NCI-H2107 treated with DMSO at 0.1 percent for 48 hours (cell line): Measurements from ENCODE around the gene KCNQ1.

Experiments used
- DNase-seq: peaks from one replicate; lab custom pipeline; 2025; ENCODE audit not compliant: unreplicated experiment; lab: John Stamatoyannopoulos, UW

The KCNQ1 gene

DNA sequence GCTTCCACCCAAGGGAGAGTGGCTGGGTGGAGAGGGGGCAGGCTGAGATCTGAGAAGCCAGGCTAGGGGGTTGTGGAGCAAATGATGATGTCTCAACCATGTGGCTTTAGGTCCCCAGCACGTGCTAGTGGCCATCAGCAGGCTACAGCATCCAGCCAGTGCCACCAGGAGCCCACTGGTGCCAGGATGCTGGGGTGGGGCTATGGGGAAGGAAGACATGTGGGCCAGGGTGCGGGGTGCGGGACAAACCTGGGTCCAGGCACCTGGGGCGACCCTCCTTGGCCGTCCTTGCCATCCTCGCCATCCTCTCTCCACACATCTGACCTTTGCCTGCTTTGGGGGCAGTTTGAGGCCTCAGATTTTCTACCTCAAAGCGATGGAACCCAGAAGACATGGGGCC is 104.3 kb downstream of the KCNQ1 start:
- no peak for DNase-seq

DNA sequence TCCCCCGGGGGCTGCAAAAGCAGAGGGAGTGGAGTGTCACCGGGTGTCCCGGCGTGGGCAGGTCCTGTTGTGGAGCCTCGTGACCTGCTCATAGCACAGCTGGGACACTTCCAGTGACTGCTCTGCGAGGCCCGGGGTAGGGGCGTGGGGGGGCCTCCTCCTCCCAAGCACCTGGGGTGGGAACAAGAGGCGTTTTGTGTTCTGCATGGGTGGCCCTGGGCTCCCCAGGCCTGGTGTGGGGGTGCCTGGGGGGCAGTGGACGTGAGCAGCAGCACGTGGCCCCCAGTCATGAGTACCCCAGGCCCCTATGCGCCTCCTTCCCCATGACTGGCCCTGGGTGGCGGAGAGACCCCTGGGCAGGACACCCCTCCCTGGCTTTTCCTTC is 104.7 kb downstream of the KCNQ1 start:
- no peak for DNase-seq

DNA sequence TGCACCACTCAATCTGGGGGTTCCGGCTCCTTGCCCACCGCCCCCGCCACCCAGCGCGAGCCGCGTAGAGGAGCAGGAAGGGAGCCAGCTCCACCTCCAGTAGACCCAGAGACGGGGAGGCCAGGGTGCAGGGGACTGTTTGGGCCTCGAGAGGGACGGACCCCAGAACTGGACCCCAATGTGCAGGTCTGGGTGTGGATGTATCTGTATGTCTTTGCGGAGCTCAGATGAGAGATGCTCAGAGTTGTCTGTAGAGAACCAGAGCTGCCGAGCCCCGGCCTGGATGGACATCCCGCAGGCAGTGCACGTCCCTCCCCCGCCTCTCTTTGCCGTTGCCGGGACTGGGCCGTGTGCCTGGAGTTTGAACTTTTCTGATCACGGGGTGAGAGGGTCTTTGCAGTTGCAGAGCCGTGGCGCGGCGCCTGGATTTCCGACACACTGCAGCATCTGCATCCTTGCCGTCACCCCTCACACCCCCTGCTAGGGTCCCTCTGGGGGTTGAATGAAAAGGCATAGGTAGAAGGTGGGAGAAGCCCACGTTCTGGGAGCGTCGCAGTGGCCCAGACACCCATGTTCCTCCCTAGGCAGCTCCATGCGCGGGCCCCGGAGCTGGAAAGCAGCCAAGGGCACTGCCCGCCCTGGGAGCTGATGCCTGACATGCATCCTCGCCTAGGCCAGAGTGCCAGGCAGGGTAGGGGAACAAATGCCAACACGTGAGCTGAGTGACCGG is 105.2 kb downstream of the KCNQ1 start:
- no peak for DNase-seq

DNA sequence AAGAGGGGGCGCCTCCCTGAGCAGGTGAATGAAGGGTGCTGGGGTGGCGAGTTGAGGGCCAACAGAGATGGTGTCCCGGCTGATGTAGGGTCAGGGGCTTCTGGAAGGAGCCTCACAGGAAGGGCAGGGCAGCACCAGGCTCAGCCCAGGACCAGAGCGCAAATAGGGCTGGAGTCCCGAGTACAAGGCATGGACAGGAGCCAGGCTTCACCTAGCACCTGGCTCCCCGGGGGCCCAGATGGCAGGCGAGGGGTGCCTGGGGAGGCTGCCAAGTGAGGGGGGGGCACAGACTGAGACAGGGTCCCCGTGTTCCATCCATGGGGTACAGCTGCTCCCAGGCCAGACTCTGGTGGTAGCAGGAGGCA is 105.8 kb downstream of the KCNQ1 start:
- DNase-seq = no peak

DNA sequence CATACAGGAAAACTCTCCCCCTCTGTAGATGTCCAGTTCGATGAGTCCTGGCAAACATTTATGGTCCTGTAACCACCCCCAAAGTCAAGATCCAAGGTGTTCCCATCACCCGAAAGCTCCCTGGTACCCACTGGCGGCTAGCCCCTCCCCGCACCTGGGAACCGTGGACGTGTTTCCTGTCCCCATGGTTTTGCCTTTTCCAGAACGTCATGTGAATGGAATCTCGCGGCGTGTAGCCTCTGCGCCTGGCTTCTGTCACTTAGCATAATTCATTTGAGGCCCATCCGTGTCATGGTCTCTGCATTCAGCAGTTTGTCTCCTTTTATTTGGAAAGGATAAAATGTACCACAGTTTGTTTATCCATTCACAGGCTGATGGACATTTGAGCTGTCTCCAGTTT is 106.3 kb downstream of the KCNQ1 start:
- no peak for DNase-seq

DNA sequence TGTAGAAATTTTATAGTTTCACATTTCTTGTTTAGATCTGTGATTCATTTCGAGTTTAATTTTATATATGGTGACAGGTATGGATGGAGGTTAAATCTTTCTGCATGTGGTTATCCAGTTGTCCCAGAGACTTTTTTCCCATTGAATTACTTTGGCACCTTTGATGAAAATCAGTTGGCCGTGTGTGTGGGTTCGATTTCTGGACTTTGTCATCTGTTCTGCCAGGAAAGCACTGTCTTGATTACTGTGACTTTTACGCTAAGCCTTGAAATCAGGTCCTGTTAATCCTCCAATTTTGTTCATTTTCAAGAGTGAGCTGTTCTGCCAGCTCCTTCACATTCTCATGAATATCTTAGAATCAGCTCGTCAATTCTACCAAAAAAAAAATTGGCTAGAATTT is 107.4 kb downstream of the KCNQ1 start:
- no peak for DNase-seq

DNA sequence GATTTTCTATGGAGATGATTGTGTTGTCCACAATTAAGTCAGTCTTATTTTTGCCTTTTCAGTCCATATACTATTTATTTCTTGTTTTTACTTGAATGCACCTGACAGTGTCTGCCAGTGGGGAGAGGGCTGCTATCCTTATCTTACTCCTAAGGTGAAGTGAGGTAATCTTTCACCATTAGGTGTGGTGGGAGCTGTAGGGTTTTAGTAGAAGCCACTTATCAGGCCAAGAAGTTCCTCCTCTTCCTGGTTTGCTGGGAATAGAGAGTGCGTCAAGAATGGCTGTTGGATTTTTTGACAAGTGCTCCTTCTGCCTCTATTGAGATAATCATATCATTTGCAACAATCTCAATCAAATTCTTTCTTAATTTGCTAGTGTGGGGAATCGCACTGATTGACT is 108.4 kb downstream of the KCNQ1 start:
- no peak for DNase-seq

DNA sequence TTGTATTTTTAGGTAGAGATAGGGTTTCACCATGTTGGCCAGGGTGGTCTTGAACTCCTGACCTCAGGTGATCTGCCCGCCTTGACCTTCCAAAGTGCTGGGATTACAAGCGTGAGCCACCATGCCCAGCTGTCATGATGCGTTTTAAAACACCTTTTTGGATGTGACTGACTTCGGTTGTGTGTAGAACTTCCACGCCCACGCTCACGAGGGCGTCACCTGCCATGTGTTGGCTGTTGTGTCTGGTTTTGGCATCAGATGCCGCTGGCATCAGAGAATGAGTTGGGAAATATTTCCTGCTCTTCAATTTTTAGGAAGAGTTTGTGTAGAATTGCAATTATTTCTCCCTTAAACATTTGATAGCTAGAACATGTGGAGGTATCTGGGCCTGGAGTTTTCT is 109.1 kb downstream of the KCNQ1 start:
- no peak for DNase-seq

DNA sequence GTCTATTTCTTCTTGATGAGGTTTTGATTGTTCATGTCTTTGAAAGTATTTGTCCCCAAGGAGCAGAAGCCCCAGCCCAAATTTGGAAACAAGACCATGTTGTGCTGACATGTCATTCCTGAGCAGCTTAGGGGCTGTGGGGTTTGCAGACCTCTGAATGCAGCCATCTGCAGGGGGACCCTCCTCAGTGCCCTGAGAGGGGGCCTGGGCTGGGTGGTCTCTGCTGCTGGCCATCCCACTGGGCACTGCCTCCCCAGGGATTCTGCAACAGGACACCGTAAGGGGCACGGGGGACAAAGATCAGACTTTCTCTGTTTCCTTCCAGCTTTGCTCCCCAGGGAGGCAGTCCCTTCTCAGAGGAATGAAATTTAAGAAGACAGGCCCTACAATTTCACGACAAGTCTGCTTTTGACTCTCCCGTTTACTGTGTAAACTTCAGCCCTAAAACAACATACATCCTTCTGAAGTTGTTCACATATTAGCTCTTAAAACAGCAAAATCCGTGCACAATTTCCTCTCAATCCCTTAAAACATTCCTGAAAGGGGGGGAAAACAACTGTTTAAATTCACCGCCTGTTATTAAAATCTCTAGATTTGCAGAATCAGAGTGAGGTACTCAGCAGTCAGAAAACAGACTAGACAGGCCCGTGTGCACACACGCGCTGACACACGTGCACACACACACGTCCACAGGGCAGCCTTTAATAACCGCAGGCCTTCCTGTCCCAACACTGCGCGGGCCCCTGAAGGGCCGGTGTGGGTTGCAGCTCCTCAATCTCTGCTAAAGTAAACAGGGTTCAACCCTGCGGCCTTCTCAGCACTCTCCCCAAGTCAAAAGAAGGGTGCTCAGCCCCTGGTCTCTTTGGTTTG is 109.8 kb downstream of the KCNQ1 start:
- no peak for DNase-seq

DNA sequence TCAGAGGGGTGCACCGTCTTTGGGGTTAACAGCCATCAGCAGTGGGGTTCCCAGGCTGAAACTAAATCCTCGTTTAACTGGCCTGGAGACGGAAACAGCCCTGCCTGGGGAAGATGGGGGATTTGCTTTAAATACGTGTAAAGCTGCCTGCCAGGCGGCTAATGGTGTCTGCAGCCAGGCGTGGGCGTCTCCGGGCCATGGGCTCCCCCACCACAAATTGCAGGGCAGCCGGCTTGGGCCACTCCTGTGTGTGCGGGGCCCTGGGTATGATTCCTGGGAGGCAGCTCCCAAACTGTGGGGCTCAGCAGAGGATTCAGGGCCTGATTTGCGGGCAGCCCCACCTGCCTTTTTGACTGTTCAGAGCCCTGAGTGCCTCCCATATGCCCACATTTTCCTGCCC is 110.5 kb downstream of the KCNQ1 start:
- DNase-seq = no peak

DNA sequence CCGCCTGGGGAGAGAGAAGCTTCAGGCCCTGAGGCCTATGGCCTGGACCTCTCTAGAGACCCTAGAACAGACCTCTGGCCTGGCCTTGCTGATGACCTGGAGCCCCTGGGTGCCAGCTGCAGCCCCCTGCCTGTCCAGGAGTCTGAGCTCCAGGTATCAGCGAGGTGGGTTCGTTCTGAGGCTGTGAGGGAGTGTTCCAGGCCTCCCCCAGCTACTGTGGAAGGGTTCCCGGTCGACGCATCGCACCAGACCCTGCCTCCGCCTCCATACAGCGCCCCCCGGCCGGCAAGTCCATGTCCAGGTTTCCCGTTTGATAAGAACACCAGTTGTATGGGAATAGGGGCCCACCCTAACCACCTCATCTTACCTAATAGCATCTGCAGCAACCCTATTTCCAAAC is 111.1 kb downstream of the KCNQ1 start:
- DNase-seq = no peak

DNA sequence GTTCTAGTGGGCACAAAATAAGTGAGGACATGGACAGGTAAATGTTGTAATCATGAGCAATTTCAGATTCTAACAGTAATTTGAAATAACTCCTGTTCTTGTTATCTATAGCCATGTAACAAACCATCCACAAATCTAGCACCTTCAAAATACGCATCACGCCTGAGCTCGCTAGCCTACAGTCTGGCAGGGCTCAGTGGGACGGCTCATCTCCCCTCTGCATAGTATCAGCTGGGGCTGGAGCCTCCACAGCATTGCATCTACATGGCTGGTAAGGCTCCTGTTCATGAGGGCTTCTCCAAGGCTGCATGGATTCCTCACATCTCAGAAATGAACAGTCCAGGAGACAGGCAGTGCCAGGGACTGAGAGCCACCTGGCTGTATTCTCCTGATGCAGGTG is 112.6 kb downstream of the KCNQ1 start:
- DNase-seq = no peak

DNA sequence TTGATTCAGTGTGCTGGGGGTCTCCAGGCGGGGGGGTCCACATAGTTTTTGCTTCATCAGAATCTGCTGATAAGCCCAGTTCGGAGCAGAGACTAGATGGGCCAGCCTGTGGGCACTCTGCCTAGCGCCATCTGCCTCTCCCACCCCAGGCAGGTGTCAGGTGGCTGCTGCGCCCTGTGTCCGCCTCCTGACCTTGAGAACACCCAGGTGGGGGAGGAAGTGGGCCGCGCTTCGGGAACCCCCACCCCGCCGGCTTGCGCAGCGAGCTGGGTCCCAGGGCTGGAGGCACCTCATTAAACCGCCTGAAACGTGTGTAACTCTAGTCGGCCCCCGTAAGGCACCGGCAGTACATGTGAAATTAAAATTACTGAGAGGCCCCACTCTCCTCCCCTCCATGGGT is 113.6 kb downstream of the KCNQ1 start:
- no peak for DNase-seq

DNA sequence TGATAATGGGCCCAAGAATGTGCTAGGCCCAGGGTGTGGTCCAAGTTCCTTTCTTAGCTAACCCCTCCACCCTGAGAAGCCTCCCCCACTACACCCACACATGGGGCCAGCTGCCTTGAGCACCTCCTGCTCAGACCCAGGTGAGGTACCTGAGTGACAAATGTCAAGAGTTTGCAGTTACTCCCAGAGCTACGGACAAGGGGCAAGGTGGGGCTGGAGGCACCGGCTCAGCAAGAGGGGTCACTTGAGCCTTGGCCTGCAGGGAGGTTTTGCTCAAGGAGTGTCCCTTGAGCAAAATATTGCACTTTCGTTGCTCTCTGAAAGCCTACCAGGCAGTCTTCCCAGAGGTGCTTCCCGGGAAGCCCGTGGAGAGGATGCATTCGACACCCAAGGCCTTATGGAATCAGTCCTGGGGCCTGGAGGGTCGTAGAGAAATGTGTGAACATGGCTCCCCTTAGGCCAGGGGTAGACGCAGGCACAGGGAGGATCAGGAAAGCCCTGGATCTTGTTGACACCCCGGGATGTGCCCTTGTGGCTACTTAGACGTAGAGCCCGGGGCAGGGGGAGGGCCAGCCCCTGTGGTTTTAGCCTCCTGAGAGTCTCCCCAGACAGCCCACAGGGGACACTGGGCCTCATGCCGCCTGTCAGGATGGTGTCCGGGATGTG is 114.2 kb downstream of the KCNQ1 start:
- no peak for DNase-seq

DNA sequence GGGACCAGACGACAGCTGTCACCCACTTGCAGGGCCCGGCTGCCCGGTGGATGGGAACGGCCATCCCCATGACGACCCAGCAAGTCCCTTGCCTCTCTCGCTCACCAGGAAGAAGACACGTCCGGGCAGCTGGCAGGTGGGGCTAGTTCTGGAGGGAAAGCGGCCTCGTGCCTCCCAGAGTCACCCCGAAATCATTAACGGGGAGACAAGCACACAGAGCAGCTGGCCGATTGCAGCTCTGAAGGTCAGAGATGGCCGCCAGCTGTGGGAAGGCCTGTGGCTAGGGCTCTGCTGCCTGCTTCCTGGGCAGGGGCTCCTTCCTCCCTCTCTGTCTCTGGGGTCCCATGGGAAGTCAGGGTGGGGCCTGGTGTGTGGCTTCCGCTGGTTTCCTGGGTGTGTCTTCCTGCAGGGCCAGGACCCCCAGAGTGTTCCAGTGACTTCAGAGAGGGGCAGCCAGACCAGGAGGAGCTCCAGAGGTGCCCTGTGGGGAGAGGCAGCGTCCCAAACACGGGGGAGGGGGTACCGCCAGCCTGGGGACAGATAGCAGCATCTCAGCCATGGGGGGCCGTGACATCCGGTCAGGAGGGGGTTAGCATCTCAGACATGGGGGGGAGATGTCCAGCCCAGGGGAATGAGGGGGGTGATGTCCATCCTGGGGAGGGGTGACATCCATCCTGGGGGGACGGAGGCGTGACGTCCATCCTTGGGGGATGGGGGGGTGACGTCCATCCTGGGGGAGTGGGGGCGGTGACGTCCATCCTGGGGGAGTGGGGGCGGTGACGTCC is 114.9 kb downstream of the KCNQ1 start:
- DNase-seq = no peak

DNA sequence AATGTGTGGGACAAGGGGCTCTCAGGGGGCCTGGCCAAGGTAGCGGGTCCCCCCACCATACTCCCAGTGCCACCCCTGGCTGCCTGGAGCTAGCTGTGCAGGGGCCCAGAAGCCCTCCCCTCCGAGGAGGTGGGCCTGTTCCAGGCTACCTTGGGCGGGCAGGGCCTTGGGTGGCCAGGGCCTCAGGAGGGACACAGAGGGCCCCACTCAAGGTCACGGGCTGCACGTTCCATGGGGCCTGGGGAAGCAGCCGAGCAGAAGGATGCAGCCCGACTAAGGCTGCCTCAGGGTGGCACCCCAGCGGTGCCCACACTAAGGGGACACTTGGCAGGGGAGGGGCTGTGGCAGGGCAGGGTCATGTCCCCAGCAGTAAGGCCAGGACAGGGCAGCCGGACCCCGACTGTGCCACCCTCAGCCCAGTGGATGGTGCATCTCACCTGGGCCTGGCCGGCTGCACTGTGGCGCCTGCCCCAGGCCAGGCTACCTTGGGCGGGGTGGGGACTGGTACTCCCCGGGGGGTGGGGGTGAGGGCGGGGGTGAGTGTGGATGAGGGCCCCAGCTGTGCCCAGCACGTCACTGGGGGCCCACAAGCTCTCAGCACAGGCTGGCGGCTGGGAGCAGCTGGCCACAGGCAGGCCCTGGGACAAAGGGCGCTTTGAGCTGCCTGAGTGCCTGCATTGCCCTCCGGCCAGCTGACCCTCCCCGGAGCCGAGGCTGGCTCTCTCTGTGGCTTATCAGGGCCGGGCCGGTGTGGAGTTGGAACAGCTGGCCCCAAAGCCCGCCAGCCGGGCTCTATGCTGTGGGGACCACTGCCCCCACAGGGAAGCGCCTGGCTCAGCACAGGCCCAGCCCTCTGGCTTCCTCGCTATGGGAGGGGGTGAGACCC is 117.1 kb downstream of the KCNQ1 start:
- no peak for DNase-seq

DNA sequence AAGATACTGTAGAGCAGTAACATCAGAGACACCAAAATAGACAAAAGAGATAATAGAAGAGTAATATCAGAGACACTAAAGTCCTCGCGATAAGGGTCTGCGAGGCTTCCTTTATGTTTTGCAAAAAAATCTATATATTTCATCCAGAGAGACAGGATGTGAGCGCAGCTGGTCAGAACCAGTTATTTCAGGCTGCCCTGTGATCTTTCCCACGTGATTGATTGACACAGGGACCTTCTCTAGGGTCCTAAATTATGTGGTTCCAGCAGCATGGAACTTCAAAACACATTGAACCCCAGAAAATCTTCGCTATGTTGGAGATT is 118.0 kb downstream of the KCNQ1 start:
- DNase-seq = no peak

DNA sequence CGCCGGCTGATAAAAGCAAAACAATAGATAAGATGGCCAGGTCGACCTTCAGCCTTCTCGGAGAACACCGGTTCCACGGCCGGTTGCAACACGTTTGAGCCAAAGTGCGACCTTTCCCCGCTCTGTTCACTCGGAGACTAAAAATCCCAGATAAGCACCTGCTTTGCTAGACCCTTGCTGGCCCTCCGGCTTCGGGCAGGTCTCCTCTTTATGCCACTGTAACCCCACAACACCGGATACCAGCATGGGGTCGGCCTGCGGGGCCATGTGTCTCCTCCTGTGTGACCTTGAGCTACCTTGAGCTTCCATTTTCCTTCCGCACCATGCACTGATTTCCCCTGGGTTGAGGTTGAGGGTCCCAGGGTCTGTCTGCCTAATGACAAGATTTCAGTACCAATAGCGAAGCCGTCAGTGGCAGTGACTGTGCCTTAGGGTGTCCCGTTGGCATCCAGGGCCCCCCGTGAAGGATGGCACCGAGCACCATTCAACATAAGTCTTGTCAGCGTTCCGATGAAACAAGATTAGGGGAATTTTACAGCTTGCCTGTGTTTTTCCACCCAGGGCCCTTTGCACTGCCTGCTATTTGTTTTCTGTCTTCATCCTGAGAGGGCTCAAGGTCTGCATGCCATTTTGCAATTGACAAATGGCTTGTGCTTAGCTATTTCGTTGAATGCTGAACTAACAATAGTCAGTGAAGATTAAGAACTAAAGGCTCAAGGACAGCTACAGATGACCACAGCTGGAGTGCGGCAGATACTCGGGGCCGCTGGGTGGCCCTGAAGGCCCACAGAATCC is 118.6 kb downstream of the KCNQ1 start:
- DNase-seq = no peak

DNA sequence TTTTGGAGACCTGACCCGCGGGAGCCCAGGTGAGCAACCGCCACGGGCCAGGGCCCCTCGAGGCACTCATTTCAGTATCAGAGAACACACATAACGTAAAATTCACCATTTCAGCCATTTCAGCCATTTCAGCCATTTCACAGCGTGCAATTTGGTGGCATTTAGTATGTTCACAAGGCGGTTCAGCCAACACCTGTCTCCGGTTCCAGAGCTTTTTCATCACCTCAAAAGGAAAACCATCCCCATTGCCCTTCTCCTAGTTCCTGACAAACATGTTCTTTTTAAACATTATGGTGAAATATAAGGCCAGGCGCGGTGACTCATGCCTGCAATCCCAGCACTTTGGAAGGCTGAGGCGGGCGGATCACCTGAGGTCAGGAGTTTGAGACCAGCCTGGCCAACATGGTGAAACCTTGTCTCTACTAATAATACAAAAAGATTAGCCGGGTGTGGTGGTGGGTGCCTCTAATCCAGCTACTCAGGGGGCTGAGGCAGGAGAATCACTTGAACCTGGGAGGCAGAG is 119.3 kb downstream of the KCNQ1 start:
- no peak for DNase-seq
